NT2/D1 (cell line): ENCODE data around the gene FN3K.

Experiments used
- YY1 ChIP-seq: IDR thresholded peaks from 2 replicates; pipeline ENCODE4 v1.6.1; 2011; ENCODE audit not compliant: insufficient read length, insufficient read depth
- ZNF274 ChIP-seq: IDR thresholded peaks from 2 replicates; pipeline ENCODE4 v1.6.1; 2011; ENCODE audit warnings: mild to moderate bottlenecking, low read depth, low read length

DNA sequence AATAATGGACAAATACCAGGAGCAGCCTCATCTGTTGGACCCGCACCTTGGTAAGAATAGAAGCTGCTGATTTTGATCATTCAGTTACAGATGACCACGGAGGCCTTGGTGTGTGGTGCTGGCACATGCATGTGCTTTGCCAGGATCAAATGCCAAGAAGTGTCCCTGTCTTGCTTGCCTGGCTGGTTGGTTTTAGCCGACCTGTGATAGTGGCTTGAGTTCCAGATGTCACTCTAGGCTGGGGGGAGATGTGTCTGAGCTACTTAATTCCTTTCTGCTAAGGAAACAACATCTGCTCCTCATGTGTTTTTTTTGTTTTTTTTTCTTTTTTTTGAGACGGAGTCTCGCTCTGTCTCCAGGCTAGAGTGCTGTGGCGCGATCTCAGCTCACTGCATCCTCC, 20.8 kb downstream of the FN3K start:
- TF ChIP-seq YY1, result no peak
- TF ChIP-seq ZNF274, result no peak
